ENCODE results near the gene SSR4.

The SSR4 gene

GRCh38 chrX:153794897-153795816 lies 689 bp downstream of the SSR4 start (continued):
- TF ChIP-seq ZNF692 (tag by site-specific recombination; IDR thresholded peaks at IDR 0.05): no peak
- TF ChIP-seq ZFP37 (tag by site-specific recombination; IDR thresholded peaks at IDR 0.05): 0 out of 2 replicates have a peak, but pooled peaks have one; percentile 7
- no peak for TF ChIP-seq ZNF571 (tag by site-specific recombination; IDR thresholded peaks at IDR 0.05)
- TF ChIP-seq ZNF530 (tag by site-specific recombination; IDR thresholded peaks at IDR 0.05; ENCODE audit: low read depth): no peak
- TF ChIP-seq RBAK (tag by site-specific recombination; IDR thresholded peaks at IDR 0.05): no peak
- TF ChIP-seq ZNF544 (tag by site-specific recombination; IDR thresholded peaks at IDR 0.05): no peak
- TF ChIP-seq KLF1 (tag by site-specific recombination; IDR thresholded peaks at IDR 0.05): no peak
- peak; percentile 28; the same call in 1 of the 2 replicates for TF ChIP-seq ZIC2 (tag by site-specific recombination; IDR thresholded peaks at IDR 0.05)
- no peak for TF ChIP-seq BCL11B (tag by site-specific recombination; IDR thresholded peaks at IDR 0.05; ENCODE audit: low read depth)
- TF ChIP-seq ZNF157 (tag by site-specific recombination; IDR thresholded peaks at IDR 0.05): no peak
- TF ChIP-seq ZNF785 (tag by site-specific recombination; IDR thresholded peaks at IDR 0.05): no peak
- TF ChIP-seq HOXD13 (CRISPR knock-in tag; IDR thresholded peaks at IDR 0.05; ENCODE audit: borderline replicate concordance): no peak
- TF ChIP-seq ZNF596 (tag by site-specific recombination; IDR thresholded peaks at IDR 0.05): no peak
- TF ChIP-seq ZNF830 (tag by site-specific recombination; IDR thresholded peaks at IDR 0.05; ENCODE audit: low read depth): no peak
- TF ChIP-seq ZNF768 (tag by site-specific recombination; IDR thresholded peaks at IDR 0.05): no peak
- TF ChIP-seq GLI4 (tag by site-specific recombination; IDR thresholded peaks at IDR 0.05): peak; percentile 75; the same call in 1 of the 2 replicates
- TF ChIP-seq ZNF600 (tag by site-specific recombination; IDR thresholded peaks at IDR 0.05): no peak; the same call in 1 of the 2 replicates
- no peak for TF ChIP-seq PRDM1 (tag by site-specific recombination; IDR thresholded peaks at IDR 0.05)
- TF ChIP-seq GLIS2 (tag by site-specific recombination; IDR thresholded peaks at IDR 0.05): 0 out of 2 replicates have a peak, but pooled peaks have one; percentile 48
- TF ChIP-seq ZNF404 (tag by site-specific recombination; IDR thresholded peaks at IDR 0.05): no peak
- no peak for TF ChIP-seq ZBTB7A (tag by site-specific recombination; IDR thresholded peaks at IDR 0.05; ENCODE audit: low read depth)
- no peak for TF ChIP-seq CTCF (tag by site-specific recombination; IDR thresholded peaks at IDR 0.05)

GRCh38 chrX:153797415-153798015 lies 3.0 kb downstream of the SSR4 start:
- Histone ChIP-seq H3K4me3 (ENCODE audit: low read depth, low read length) (no peak overlapping the region), H3K9me3 (ENCODE audit: control insufficient read depth, insufficient read depth, low read depth, low read length) (no peaks in the 10 kb centered on the region), H3K4me1 (ENCODE audit: control insufficient read depth, insufficient read depth, low read length) (no peaks in the 10 kb centered on the region), H3K36me3 (ENCODE audit: control insufficient read depth in 2 of 2, insufficient read depth in 1 of 2, low read length in 2 of 2) (peaks cover 5 to 42% of the 10 kb centered on the region in 2 experiments; a peak in 2 of 3 replicates), H3K27ac (ENCODE audit: extremely low read depth, low read depth, low read length) (no peak overlapping the region)
- CTCF ChIA-PET: no interaction called here
- POLR2A ChIA-PET: no interaction called here
- TF ChIP-seq ZNF10 (tag by site-specific recombination; IDR thresholded peaks at IDR 0.05) (no peak), ZNF274 (IDR thresholded peaks at IDR 0.05; ENCODE audit: low read length) (no peak), ZNF274 (tag by site-specific recombination; IDR thresholded peaks at IDR 0.05; ENCODE audit: borderline replicate concordance) (peak; percentile 95)
